Keratinocyte (primary cell): ENCODE data around the gene PVALB. TPM values are rescaled to one million over a fixed set of nuclear protein-coding genes. Genes with fewer than 3 reads are reported as not detected.
A peak's percentile ranks its signal among the peaks of the same experiment; 100 is the strongest.

ENCODE experiments used
- DNase-seq: peaks from one replicate; pipeline ENCODE4 v3.0.0-alpha.2; 2011; ENCODE audit warnings: low read depth, missing footprints, low spot score
- FAIRE-seq: peaks from 2 replicates; lab custom pipeline; 2011; peaks lifted over from hg19 to GRCh38; lab: Jason Lieb, UNC
- H2AFZ ChIP-seq: 2 replicates; pipeline ENCODE4 v1.6.0; 2012; ENCODE audit warnings: low read length, control low read depth, inconsistent platforms; ENCODE audit not compliant: control insufficient read depth
- H3K27ac ChIP-seq: 2 replicates; pipeline ENCODE4 v1.5.1; 2011; ENCODE audit warnings: low read length; ENCODE audit not compliant: control insufficient read depth, insufficient read depth
- H3K27me3 ChIP-seq: 3 replicates; pipeline ENCODE4 v1.6.0; 2011; ENCODE audit warnings: low read length; ENCODE audit not compliant: control insufficient read depth, insufficient read depth; ENCODE audit errors: extremely low read depth
- H3K36me3 ChIP-seq, 2 experiments: 2 replicates in 1 of 2; 3 replicates in 1 of 2; pipeline ENCODE4 v1.5.1; 2011; ENCODE audit warnings: low read length in 2 of 2, mild to moderate bottlenecking in 1 of 2; ENCODE audit not compliant: control insufficient read depth in 2 of 2, insufficient read depth in 2 of 2; ENCODE audit errors: extremely low read depth in 1 of 2
- H3K4me1 ChIP-seq: 3 replicates; pipeline ENCODE4 v1.5.1; 2011; ENCODE audit warnings: low read length; ENCODE audit not compliant: control insufficient read depth, insufficient read depth; ENCODE audit errors: extremely low read depth
- H3K4me2 ChIP-seq: 3 replicates; pipeline ENCODE4 v1.6.0; 2011; ENCODE audit warnings: low read depth, low read length; ENCODE audit not compliant: control insufficient read depth, insufficient read depth; ENCODE audit errors: extremely low read depth
- H3K4me3 ChIP-seq, 3 experiments: fragments of 200-600 bp in 1 of 3; sonication (generic) in 1 of 3; 2 replicates in 2 of 3; 3 replicates in 1 of 3; pipeline ENCODE4 v1.5.1; 2011 to 2016; ENCODE audit warnings: low read length in 3 of 3, mild to moderate bottlenecking in 3 of 3, control low read depth in 2 of 3, inconsistent platforms in 1 of 3, low read depth in 1 of 3, mixed read lengths in 1 of 3, mixed run types in 1 of 3, moderate library complexity in 1 of 3; ENCODE audit not compliant: control insufficient read depth in 2 of 3, insufficient read depth in 2 of 3; ENCODE audit errors: extremely low read depth in 1 of 3
- H3K79me2 ChIP-seq: 2 replicates; pipeline ENCODE4 v1.6.0; 2012; ENCODE audit warnings: low read length; ENCODE audit not compliant: control insufficient read depth, insufficient read depth
- H3K9ac ChIP-seq: 3 replicates; pipeline ENCODE4 v1.6.0; 2011; ENCODE audit warnings: low read length; ENCODE audit not compliant: control insufficient read depth, insufficient read depth; ENCODE audit errors: extremely low read depth
- H3K9me1 ChIP-seq: 3 replicates; pipeline ENCODE4 v1.6.0; 2011; ENCODE audit warnings: low read length; ENCODE audit not compliant: control insufficient read depth, insufficient read depth; ENCODE audit errors: extremely low read depth
- H3K9me3 ChIP-seq: 2 replicates; pipeline ENCODE4 v1.5.1; 2012; ENCODE audit warnings: low read depth, low read length; ENCODE audit not compliant: control insufficient read depth
- H4K20me1 ChIP-seq: 3 replicates; pipeline ENCODE4 v1.6.0; 2011; ENCODE audit warnings: low read length; ENCODE audit not compliant: control insufficient read depth, insufficient read depth; ENCODE audit errors: extremely low read depth
- CTCF ChIP-seq, 3 experiments: IDR thresholded peaks in 1 of 3; conservative IDR thresholded peaks in 1 of 3; optimal IDR thresholded peaks in 1 of 3; 2 replicates in 2 of 3; 3 replicates in 1 of 3; pipeline versions ENCODE3 to v1.5.1; 2011; ENCODE audit warnings: low read length in 3 of 3, mild to moderate bottlenecking in 3 of 3, moderate library complexity in 2 of 3, control low read depth in 1 of 3, inconsistent platforms in 1 of 3; ENCODE audit not compliant: insufficient read depth in 2 of 3; ENCODE audit errors: extremely low read depth in 1 of 3
- EZH2 ChIP-seq: IDR thresholded peaks from one replicate; pipeline ENCODE4 v1.6.1; 2012; ENCODE audit warnings: inconsistent platforms, mild to moderate bottlenecking, low read length, moderate library complexity
- dilution Hi-C: fragments of 300-500 bp; cut with MboI; formaldehyde crosslinking; loops from one replicate; pipeline ENCODE4 v1.7.0; 2020; ENCODE audit warnings: low sequenced_read_pairs; ENCODE audit not compliant: extremely low pct_ligation_motif_present
- polyA plus RNA-seq, 5 experiments: library from polyadenylated mRNA; depleted of rRNA in 3 of 5; stranded (reverse) in 3 of 5; stranded (forward) in 1 of 5; unstranded in 1 of 5; fragments of >200 nt; gene quantifications; 1 replicate in 1 of 5; 2 replicates in 3 of 5; 3 replicates in 1 of 5; pipeline versions ENCODE4 v1.2.1 to v1.2.3, GENCODE V29; 2011 to 2012; ENCODE audit warnings: missing spikeins in 2 of 5, low read depth in 1 of 5, low replicate concordance in 1 of 5

PVALB gene
- polyA plus RNA-seq, 1 donor (not counting 4 experiments of a cell fraction or from before 2014, with no cell fraction given): not detected

GRCh38 chr22:36763576-36763975, 53.3 kb downstream of the PVALB start:
- Histone ChIP-seq H3K9ac (no peak overlapping the region), H3K4me3 (peak overlapping the region in 1 of 3 experiments; percentile 39), H3K36me3 (peaks cover 0 to 1% of the 10 kb centered on the region in 2 experiments), H3K79me2 (no peaks in the 10 kb centered on the region), H2AFZ (no peak overlapping the region), H3K27ac (no peak overlapping the region), H3K9me3 (no peaks in the 10 kb centered on the region), H3K4me1 (peaks cover 17% of the 10 kb centered on the region), H4K20me1 (no peaks in the 10 kb centered on the region), H3K4me2 (peak overlapping the region; percentile 66), H3K9me1 (peaks cover 2% of the 10 kb centered on the region), H3K27me3 (no peaks in the 10 kb centered on the region)
- DNase-seq (peak; percentile 23), FAIRE-seq (peak; percentile 51)
- TF ChIP-seq EZH2 (no peak), CTCF (optimal IDR thresholded peaks at IDR 0.05 in 1 of 3, IDR thresholded peaks at IDR 0.05 in 1 of 3, conservative IDR thresholded peaks at IDR 0.05 in 1 of 3; ENCODE audit: extremely low read depth in 1 of 3, insufficient read depth in 2 of 3, low read length in 3 of 3) (no peak)
- dilution Hi-C loops: no loop called here

- Histone ChIP-seq H3K79me2 (no peaks in the 10 kb centered on the region), H3K27me3 (no peaks in the 10 kb centered on the region), H3K4me3 (no peak overlapping the region), H3K4me1 (peaks cover 17% of the 10 kb centered on the region), H4K20me1 (no peaks in the 10 kb centered on the region), H3K9ac (no peak overlapping the region), H3K9me3 (no peaks in the 10 kb centered on the region), H3K27ac (no peak overlapping the region), H3K36me3 (peaks cover 0 to 1% of the 10 kb centered on the region in 2 experiments), H3K4me2 (no peak overlapping the region), H2AFZ (no peak overlapping the region), H3K9me1 (peaks cover 2% of the 10 kb centered on the region)
- no peak for FAIRE-seq
- dilution Hi-C loops: no loop called here
- no peak for DNase-seq
- no peak for TF ChIP-seq CTCF (optimal IDR thresholded peaks at IDR 0.05 in 1 of 3, IDR thresholded peaks at IDR 0.05 in 1 of 3, conservative IDR thresholded peaks at IDR 0.05 in 1 of 3; ENCODE audit: extremely low read depth in 1 of 3, insufficient read depth in 2 of 3, low read length in 3 of 3)
- TF ChIP-seq EZH2: no peak
These were observed 54.1 kb downstream of the PVALB start for GRCh38 chr22:36762687-36763260.
